ENCODE measurements around the gene ARRB1. TPM values are rescaled to one million over a fixed set of nuclear protein-coding genes. Genes with fewer than 3 reads are reported as not detected.

ARRB1 gene
- total RNA-seq, 2 experiments from 2014 or later: 61.8 to 64.8 TPM

- Mint-ChIP-seq H3K36me3 (no peaks in the 10 kb centered on the region), H3K4me3 (no peak overlapping the region), H3K27me3 (peaks cover 5% of the 10 kb centered on the region), H3K4me1 (no peaks in the 10 kb centered on the region), H3K9me3 (no peaks in the 10 kb centered on the region), H3K27ac (no peak overlapping the region)
- DNase-seq (no peak), ATAC-seq (ENCODE audit: low read depth) (no peak)
- POLR2A ChIA-PET: no interaction called here
These were observed 117.7 kb downstream of the ARRB1 start for GRCh38 chr11:75233754-75234172.

DNA sequence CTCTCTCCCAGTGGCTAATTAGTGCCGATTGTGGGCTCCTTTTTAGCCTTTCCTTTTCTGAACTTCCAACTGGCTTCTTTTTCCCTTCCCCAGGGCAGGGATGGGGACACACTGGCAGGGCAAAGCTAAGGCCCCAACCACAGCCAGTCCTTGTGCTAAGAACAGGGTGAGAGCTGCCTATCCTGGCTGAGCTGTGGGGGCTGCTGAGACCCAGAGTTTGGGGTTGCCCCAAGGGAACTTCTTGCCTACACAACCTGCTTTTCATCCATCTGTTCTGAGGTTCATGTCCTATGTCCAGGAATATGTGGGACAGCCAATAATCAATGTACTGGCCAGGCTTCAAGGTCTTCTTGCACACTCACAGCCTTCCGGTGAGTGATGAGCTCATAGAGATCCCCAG lies 120.8 kb downstream of the ARRB1 start:
- H3K4me1 Mint-ChIP-seq: no peaks in the 10 kb centered on the region
- H3K27me3 Mint-ChIP-seq: no peaks in the 10 kb centered on the region
- no peak overlapping the region for H3K27ac Mint-ChIP-seq
- no peak for DNase-seq
- POLR2A ChIA-PET: no interaction called here
- no peaks in the 10 kb centered on the region for H3K36me3 Mint-ChIP-seq
- no peak for ATAC-seq (ENCODE audit: low read depth)
- no peak overlapping the region for H3K4me3 Mint-ChIP-seq
- H3K9me3 Mint-ChIP-seq: no peaks in the 10 kb centered on the region

DNA sequence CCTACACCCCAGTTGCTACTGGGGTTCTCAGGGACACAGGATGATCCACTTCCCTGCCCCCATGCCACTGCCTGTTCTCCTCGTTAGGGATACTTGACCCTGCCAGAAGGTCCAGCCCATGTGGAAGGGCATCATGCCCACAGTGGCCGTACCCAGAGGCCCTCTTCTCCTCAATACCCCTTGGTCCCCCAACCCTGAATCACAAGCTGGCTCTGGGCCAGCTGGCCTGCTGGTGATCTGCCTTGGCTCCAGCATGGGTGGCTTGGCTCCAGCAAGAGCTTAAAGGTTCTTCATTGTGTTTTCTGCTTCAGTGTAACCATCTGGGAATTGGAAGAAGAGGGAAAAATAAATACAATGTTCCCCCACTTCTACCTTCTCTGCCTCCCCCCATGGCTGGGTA lies 122.0 kb downstream of the ARRB1 start:
- Mint-ChIP-seq H3K4me1 (no peaks in the 10 kb centered on the region), H3K9me3 (no peaks in the 10 kb centered on the region), H3K27ac (no peak overlapping the region), H3K27me3 (no peaks in the 10 kb centered on the region), H3K36me3 (no peaks in the 10 kb centered on the region), H3K4me3 (no peak overlapping the region)
- POLR2A ChIA-PET: interaction anchor here (0.7 kb wide), 1 partner anchor 17 kb away, joined by 4 read pairs; no protein-coding TSS in a partner anchor
- ATAC-seq (ENCODE audit: low read depth): no peak
- no peak for DNase-seq

DNA sequence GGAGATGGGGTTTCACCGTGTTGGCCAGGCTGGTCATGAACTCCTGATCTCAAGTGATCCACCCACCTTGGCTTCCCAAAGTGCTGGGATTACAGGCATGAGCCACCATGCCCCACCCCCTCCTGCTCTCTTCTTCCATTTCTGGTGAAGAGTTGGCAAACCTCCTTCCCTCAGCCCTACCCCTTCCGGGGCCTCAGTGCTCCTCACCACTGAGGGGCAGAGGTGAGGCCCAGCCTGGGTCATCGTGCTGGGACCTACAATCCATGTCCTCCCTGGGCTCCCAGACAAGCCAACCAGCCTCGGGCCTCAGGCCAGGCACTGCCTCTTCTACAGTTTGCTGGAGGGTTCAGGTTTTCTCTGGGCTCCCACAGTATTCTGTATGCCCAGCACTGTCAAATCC lies 125.7 kb downstream of the ARRB1 start:
- H3K4me1 Mint-ChIP-seq: no peaks in the 10 kb centered on the region
- no peak overlapping the region for H3K4me3 Mint-ChIP-seq
- H3K27ac Mint-ChIP-seq: no peak overlapping the region
- POLR2A ChIA-PET: no interaction called here
- H3K36me3 Mint-ChIP-seq: no peaks in the 10 kb centered on the region
- H3K9me3 Mint-ChIP-seq: no peaks in the 10 kb centered on the region
- DNase-seq (no peak), ATAC-seq (ENCODE audit: low read depth) (no peak)
- H3K27me3 Mint-ChIP-seq: peaks cover 2% of the 10 kb centered on the region

DNA sequence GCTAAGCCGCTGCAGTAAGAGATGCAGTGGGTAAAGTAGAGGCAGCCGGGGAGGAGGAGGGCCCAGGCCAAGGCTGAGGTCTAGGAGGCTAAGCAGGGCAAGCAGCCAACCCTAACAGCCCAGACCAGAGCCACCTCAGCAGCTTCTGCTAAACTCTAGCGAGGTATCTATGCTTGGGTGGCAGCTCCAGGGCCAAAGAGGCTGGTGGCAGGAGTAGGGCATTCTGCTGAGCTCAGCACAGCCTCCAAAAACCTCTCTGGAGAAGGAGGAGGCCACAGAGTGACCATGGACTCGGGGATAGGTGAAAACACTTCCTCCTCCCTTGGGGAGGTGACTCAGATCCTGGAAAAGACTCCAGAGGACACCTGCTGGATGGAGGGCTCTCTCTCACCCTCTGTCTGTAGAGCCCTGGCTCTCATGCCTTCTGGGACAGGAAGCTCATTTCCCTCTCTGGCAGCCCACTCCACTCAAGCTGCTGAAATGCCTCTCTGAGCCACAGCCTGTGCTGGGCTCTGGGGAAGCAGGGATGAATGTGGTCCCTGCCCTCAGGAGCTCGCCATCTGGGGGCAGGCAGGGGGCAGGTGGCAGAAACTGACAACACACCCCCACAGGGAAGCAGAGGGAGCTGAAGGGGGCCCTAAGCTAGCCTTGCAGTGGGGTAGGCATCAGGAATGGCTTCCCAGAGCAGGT lies 127.4 kb downstream of the ARRB1 start:
- no peaks in the 10 kb centered on the region for H3K36me3 Mint-ChIP-seq
- no peaks in the 10 kb centered on the region for H3K9me3 Mint-ChIP-seq
- DNase-seq: no peak
- H3K27me3 Mint-ChIP-seq: peaks cover 5% of the 10 kb centered on the region
- POLR2A ChIA-PET: no interaction called here
- ATAC-seq (ENCODE audit: low read depth): no peak
- H3K4me3 Mint-ChIP-seq: no peak overlapping the region
- no peak overlapping the region for H3K27ac Mint-ChIP-seq
- no peaks in the 10 kb centered on the region for H3K4me1 Mint-ChIP-seq

- ATAC-seq (ENCODE audit: low read depth): no peak
- no peaks in the 10 kb centered on the region for H3K36me3 Mint-ChIP-seq
- no peak for DNase-seq
- H3K4me3 Mint-ChIP-seq: no peak overlapping the region
- peaks cover 15% of the 10 kb centered on the region for H3K27me3 Mint-ChIP-seq
- POLR2A ChIA-PET: no interaction called here
- H3K9me3 Mint-ChIP-seq: no peaks in the 10 kb centered on the region
- no peaks in the 10 kb centered on the region for H3K4me1 Mint-ChIP-seq
- H3K27ac Mint-ChIP-seq: no peak overlapping the region
These were observed 131.6 kb downstream of the ARRB1 start for GRCh38 chr11:75219869-75220268.

DNA sequence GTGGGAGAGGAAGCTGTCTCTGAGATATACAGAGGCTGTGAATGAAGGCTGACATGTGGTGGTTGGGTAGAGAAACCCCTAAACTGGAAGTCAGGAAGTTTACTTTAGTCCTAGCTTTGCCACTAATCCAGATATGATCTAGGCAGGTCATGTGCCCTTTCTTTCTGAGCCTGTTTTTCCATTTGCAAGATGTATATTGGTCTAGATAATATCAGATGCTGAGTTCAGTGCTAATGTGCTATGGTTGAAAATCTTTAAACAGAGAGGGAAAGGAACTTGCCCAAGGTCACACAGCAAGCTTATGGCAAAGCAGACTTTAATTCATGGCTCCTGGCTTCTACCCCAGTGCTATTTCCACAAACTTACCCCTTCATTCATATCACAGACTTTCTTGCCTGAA lies 136.6 kb downstream of the ARRB1 start:
- peaks cover 4% of the 10 kb centered on the region for H3K4me1 Mint-ChIP-seq
- no peak overlapping the region for H3K27ac Mint-ChIP-seq
- H3K36me3 Mint-ChIP-seq: no peaks in the 10 kb centered on the region
- no peak overlapping the region for H3K4me3 Mint-ChIP-seq
- POLR2A ChIA-PET: interaction anchor here (1.0 kb wide), 1 partner anchor 34 kb away, joined by 3 read pairs; no protein-coding TSS in a partner anchor
- DNase-seq (no peak), ATAC-seq (ENCODE audit: low read depth) (no peak)
- H3K27me3 Mint-ChIP-seq: peaks cover 17% of the 10 kb centered on the region
- H3K9me3 Mint-ChIP-seq: no peaks in the 10 kb centered on the region

DNA sequence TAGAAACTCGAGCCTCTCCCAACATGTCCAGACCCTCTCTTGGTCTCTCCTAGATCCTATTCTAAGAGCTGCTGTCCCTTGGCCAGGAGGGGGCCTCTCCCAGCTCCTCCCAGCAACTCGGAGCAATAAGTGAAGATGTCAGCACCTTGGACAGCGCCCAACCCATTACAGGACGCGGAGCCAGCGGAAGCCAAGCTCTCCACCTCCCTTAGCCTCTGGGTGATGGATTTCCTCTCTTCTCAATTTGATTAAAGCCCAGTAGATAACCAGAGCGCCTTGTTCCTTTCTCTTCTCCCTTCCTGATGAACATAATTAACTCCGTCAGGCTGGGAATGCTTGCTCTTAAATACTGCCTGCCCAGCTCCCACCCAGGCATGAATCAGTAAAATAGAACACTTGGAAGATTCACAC lies 137.0 kb downstream of the ARRB1 start:
- Mint-ChIP-seq H3K27ac (no peak overlapping the region), H3K9me3 (no peaks in the 10 kb centered on the region), H3K27me3 (peaks cover 16% of the 10 kb centered on the region), H3K4me3 (no peak overlapping the region), H3K36me3 (no peaks in the 10 kb centered on the region), H3K4me1 (peaks cover 4% of the 10 kb centered on the region)
- POLR2A ChIA-PET: interaction anchor here (0.6 to 1.0 kb wide), 2 partner anchors 34 to 61 kb away, joined by 3 read pairs; no protein-coding TSS in a partner anchor
- DNase-seq: peak; percentile 81
- peak; percentile 92 for ATAC-seq (ENCODE audit: low read depth)

Small RNA genes within 50 kb of the gene (microRNA-seq; reads per million reads assigned to microRNA genes)
- 17.5 reads per million, percentile 27 among the genes with 10 or more reads in this experiment for gene MIR326

Other genes starting within 250 kb of the ARRB1 start
- 1 to 10 TPM; 1.1 to 2.6 TPM for gene SLCO2B1, start 200.6 kb downstream of the ARRB1 start, total RNA-seq
- under 1 TPM; 0.14 to 0.28 TPM for gene TPBGL, start 110.9 kb downstream of the ARRB1 start, total RNA-seq
- 1,000 to 10,000 TPM; 3,289 to 3,447 TPM for gene RPS3, start 47.9 kb upstream of the ARRB1 start, total RNA-seq
- gene KLHL35, start 81.5 kb upstream of the ARRB1 start, total RNA-seq: under 1 TPM; 0.55 to 0.65 TPM
- 10 to 100 TPM; 35.7 to 38.4 TPM for gene GDPD5, start 174.3 kb upstream of the ARRB1 start, total RNA-seq
- gene SERPINH1, start 210.6 kb upstream of the ARRB1 start, total RNA-seq: 10 to 100 TPM; 15.7 to 17.8 TPM